ENCODE measurements around the gene GARIN5A.

- TF ChIP-seq CTCF (IDR thresholded peaks at IDR 0.05) (no peak), EP300 (IDR thresholded peaks at IDR 0.05) (no peak), POLR2AphosphoS5 (IDR thresholded peaks at IDR 0.05) (no peak)
Measured at GRCh38 chr19:50435221-50435620, 41.4 kb downstream of the GARIN5A start.
